Stimulated activated CD8-positive, alpha-beta memory T cell treated with anti-CD3 and anti-CD28 coated beads, Interleukin-4, amount 100 ng/mL, for 4 hours (primary cell): ENCODE data around the gene S100A12.

Source experiments
- DNase-seq, 2 donors: peaks; one replicate each; pipeline ENCODE4 v3.0.0-alpha.2; 2020; ENCODE audit warnings: low read depth in 2 of 2, low spot score in 1 of 2

Gene S100A12

GRCh38 chr1:153397051-153397923 is 21.9 kb upstream of the S100A12 start:
- DNase-seq, result no peak

GRCh38 chr1:153396461-153396860 is 21.0 kb upstream of the S100A12 start:
- DNase-seq, result no peak

- DNase-seq, result no peak
Observed at GRCh38 chr1:153395776-153396175, 20.4 kb upstream of the S100A12 start.

- DNase-seq, result no peak
Observed at GRCh38 chr1:153395136-153395685, 19.8 kb upstream of the S100A12 start.

GRCh38 chr1:153394391-153394790 is 19.0 kb upstream of the S100A12 start:
- no peak for DNase-seq

GRCh38 chr1:153393926-153394325 is 18.5 kb upstream of the S100A12 start:
- no peak for DNase-seq

GRCh38 chr1:153392822-153393221 is 17.4 kb upstream of the S100A12 start:
- DNase-seq, result no peak

- DNase-seq, result no peak
Observed at GRCh38 chr1:153392258-153392657, 16.8 kb upstream of the S100A12 start.

- no peak for DNase-seq
Observed at GRCh38 chr1:153390938-153391710, 15.7 kb upstream of the S100A12 start, which contains the start of gene S100A8. Gene S100A8, minus strand, starts transcription at chr1:153391073. Its CDS starts 538 bp downstream, at chr1:153390535.

- no peak for DNase-seq
Observed at GRCh38 chr1:153389973-153390879, 14.8 kb upstream of the S100A12 start.

GRCh38 chr1:153389401-153389800 is 14.0 kb upstream of the S100A12 start:
- DNase-seq, result no peak

- DNase-seq, result no peak
Observed at GRCh38 chr1:153387785-153388184, 12.4 kb upstream of the S100A12 start.

- no peak for DNase-seq
Observed at GRCh38 chr1:153387001-153387400, 11.6 kb upstream of the S100A12 start.

- DNase-seq, result no peak
Observed at GRCh38 chr1:153386500-153386901, 11.1 kb upstream of the S100A12 start.

GRCh38 chr1:153384958-153385580 is 9.6 kb upstream of the S100A12 start:
- DNase-seq, result no peak

- no peak for DNase-seq
Observed at GRCh38 chr1:153380711-153381110, 5.3 kb upstream of the S100A12 start.

- DNase-seq, result no peak
Observed at GRCh38 chr1:153379591-153379990, 4.2 kb upstream of the S100A12 start.

GRCh38 chr1:153374071-153374470 is 1.4 kb downstream of the S100A12 start:
- no peak for DNase-seq

GRCh38 chr1:153372571-153372970 is 2.9 kb downstream of the S100A12 start:
- DNase-seq, result no peak

- no peak for DNase-seq
Observed at GRCh38 chr1:153371231-153371630, 4.2 kb downstream of the S100A12 start.
